Trophoblast cell (in vitro differentiated cells and primary cell): ENCODE measurements around the gene ABCG1.

ENCODE experiments used
- DNase-seq, 2 donors: peaks; one replicate each; pipeline ENCODE4 v3.0.0-alpha.2; 2016
- H2AFZ ChIP-seq: 2 replicates; pipeline ENCODE4 v1.6.1; 2013; ENCODE audit warnings: low read length, moderate library complexity, mild to moderate bottlenecking; ENCODE audit not compliant: insufficient read depth, poor library complexity
- H2AK5ac ChIP-seq: 2 replicates; pipeline ENCODE4 v1.6.1; 2013; ENCODE audit warnings: mild to moderate bottlenecking, low read length
- H2BK120ac ChIP-seq: 2 replicates; pipeline ENCODE4 v1.6.1; 2013; ENCODE audit warnings: low read length, mild to moderate bottlenecking, moderate library complexity; ENCODE audit not compliant: insufficient read depth, poor library complexity
- H2BK12ac ChIP-seq: 2 replicates; pipeline ENCODE4 v1.6.1; 2013; ENCODE audit warnings: mild to moderate bottlenecking, low read length, moderate library complexity
- H2BK5ac ChIP-seq: 2 replicates; pipeline ENCODE4 v1.6.1; 2013; ENCODE audit warnings: low read length, low read depth, moderate library complexity, mild to moderate bottlenecking; ENCODE audit not compliant: poor library complexity
- H3K14ac ChIP-seq: 2 replicates; pipeline ENCODE4 v1.6.1; 2013; ENCODE audit warnings: mild to moderate bottlenecking, low read length
- H3K18ac ChIP-seq: 2 replicates; pipeline ENCODE4 v1.6.1; 2013; ENCODE audit warnings: mild to moderate bottlenecking, low read length
- H3K23ac ChIP-seq: 2 replicates; pipeline ENCODE4 v1.6.1; 2013; ENCODE audit warnings: low read length
- H3K27ac ChIP-seq: 2 replicates; pipeline ENCODE4 v1.5.1; 2013; ENCODE audit warnings: low read depth, mild to moderate bottlenecking, inconsistent platforms, low read length, moderate library complexity
- H3K27me3 ChIP-seq: 2 replicates; pipeline ENCODE4 v1.6.1; 2013; ENCODE audit warnings: inconsistent platforms, mild to moderate bottlenecking, low read length, moderate library complexity; ENCODE audit not compliant: insufficient read depth
- H3K36me3 ChIP-seq, 2 experiments: 1 replicate in 1 of 2; 2 replicates in 1 of 2; pipeline ENCODE4 v1.6.1; 2013; ENCODE audit warnings: low read length in 2 of 2, mild to moderate bottlenecking in 2 of 2, moderate library complexity in 1 of 2; ENCODE audit not compliant: insufficient read depth in 2 of 2, control insufficient read depth in 1 of 2
- H3K4ac ChIP-seq: 2 replicates; pipeline ENCODE4 v1.6.1; 2013; ENCODE audit warnings: low read depth, mild to moderate bottlenecking, low read length, moderate library complexity
- H3K4me1 ChIP-seq, 2 experiments: 1 replicate in 1 of 2; 2 replicates in 1 of 2; pipeline ENCODE4 v1.6.1; 2013; ENCODE audit warnings: low read length in 2 of 2, mild to moderate bottlenecking in 2 of 2, moderate library complexity in 1 of 2; ENCODE audit not compliant: insufficient read depth in 2 of 2, control insufficient read depth in 1 of 2
- H3K4me2 ChIP-seq: 2 replicates; pipeline ENCODE4 v1.6.1; 2013; ENCODE audit warnings: inconsistent platforms, mild to moderate bottlenecking, low read length, moderate library complexity
- H3K4me3 ChIP-seq: 2 replicates; pipeline ENCODE4 v1.5.1; 2013; ENCODE audit warnings: mild to moderate bottlenecking, low read depth, low read length, inconsistent platforms
- H3K79me1 ChIP-seq: one replicate; pipeline ENCODE4 v1.6.1; 2013; ENCODE audit warnings: low read length
- H3K79me2 ChIP-seq: 2 replicates; pipeline ENCODE4 v1.6.1; 2013; ENCODE audit warnings: low read length, mild to moderate bottlenecking; ENCODE audit not compliant: control insufficient read depth, insufficient read depth, poor library complexity
- H3K9ac ChIP-seq: 2 replicates; pipeline ENCODE4 v1.6.1; 2013; ENCODE audit warnings: mild to moderate bottlenecking, low read length
- H3K9me3 ChIP-seq: 2 replicates; pipeline ENCODE4 v1.6.1; 2013; ENCODE audit warnings: low read depth, mild to moderate bottlenecking, control low read depth, inconsistent platforms, low read length; ENCODE audit not compliant: insufficient read depth
- H4K12ac ChIP-seq: 2 replicates; pipeline ENCODE4 v1.6.1; 2013; ENCODE audit warnings: low read depth, mild to moderate bottlenecking, low read length, moderate library complexity
- H4K8ac ChIP-seq: 2 replicates; pipeline ENCODE4 v1.6.1; 2013; ENCODE audit warnings: low read depth, mild to moderate bottlenecking, low read length, moderate library complexity
- H4K91ac ChIP-seq: one replicate; pipeline ENCODE4 v1.6.1; 2013; ENCODE audit warnings: low read depth, mild to moderate bottlenecking, low read length, moderate library complexity
- WGBS: extraction: QIAGEN DNeasy Blood & Tissue Kit; methylation state at CpG from one replicate; pipeline ENCODE4 v1.1.7; 2013; ENCODE audit warnings: missing lambda C conversion rate; ENCODE audit not compliant: insufficient read length, insufficient coverage; ENCODE audit errors: extremely low coverage; 5-methylcytosine and 5-hydroxymethylcytosine counted together

The ABCG1 gene

GRCh38 chr21:42236014-42236413 lies 17.1 kb downstream of the ABCG1 start:
- no peak overlapping the region for H3K23ac ChIP-seq
- WGBS, result no CpG with 5 or more reads among the region's 10 CpGs
- peaks cover 2% of the 10 kb centered on the region for H3K9me3 ChIP-seq
- H4K8ac ChIP-seq, result no peak overlapping the region
- no peak for DNase-seq
- H3K79me2 ChIP-seq, result no peaks in the 10 kb centered on the region
- H3K4me1 ChIP-seq, result peaks cover 16 to 17% of the 10 kb centered on the region in 2 experiments
- H3K14ac ChIP-seq, result no peak overlapping the region
- no peaks in the 10 kb centered on the region for H3K36me3 ChIP-seq
- H3K27me3 ChIP-seq, result no peaks in the 10 kb centered on the region
- no peak overlapping the region for H2BK5ac ChIP-seq
- H3K4me2 ChIP-seq, result no peak overlapping the region
- H4K91ac ChIP-seq, result no peak overlapping the region
- no peak overlapping the region for H2BK120ac ChIP-seq
- no peak overlapping the region for H3K4ac ChIP-seq
- no peak overlapping the region for H3K27ac ChIP-seq
- no peak overlapping the region for H3K9ac ChIP-seq
- no peak overlapping the region for H3K4me3 ChIP-seq
- H2BK12ac ChIP-seq, result no peak overlapping the region
- no peak overlapping the region for H4K12ac ChIP-seq
- no peak overlapping the region for H3K18ac ChIP-seq
- H2AFZ ChIP-seq, result no peak overlapping the region
- H3K79me1 ChIP-seq, result peaks cover 3% of the 10 kb centered on the region
- no peak overlapping the region for H2AK5ac ChIP-seq

GRCh38 chr21:42236693-42237092 lies 17.8 kb downstream of the ABCG1 start:
- no peak overlapping the region for H4K8ac ChIP-seq
- peaks cover 2% of the 10 kb centered on the region for H3K9me3 ChIP-seq
- H3K79me2 ChIP-seq, result no peaks in the 10 kb centered on the region
- no CpG with 5 or more reads among the region's 3 CpGs for WGBS
- H2BK12ac ChIP-seq, result no peak overlapping the region
- H3K36me3 ChIP-seq, result no peaks in the 10 kb centered on the region
- H3K4me2 ChIP-seq, result no peak overlapping the region
- no peak overlapping the region for H3K4ac ChIP-seq
- no peaks in the 10 kb centered on the region for H3K27me3 ChIP-seq
- peaks cover 3% of the 10 kb centered on the region for H3K79me1 ChIP-seq
- no peak overlapping the region for H3K14ac ChIP-seq
- H4K12ac ChIP-seq, result no peak overlapping the region
- no peak overlapping the region for H3K18ac ChIP-seq
- no peak overlapping the region for H4K91ac ChIP-seq
- H3K27ac ChIP-seq, result no peak overlapping the region
- DNase-seq, result no peak
- H2BK5ac ChIP-seq, result no peak overlapping the region
- peaks cover 16 to 17% of the 10 kb centered on the region in 2 experiments for H3K4me1 ChIP-seq
- H3K4me3 ChIP-seq, result no peak overlapping the region
- H3K23ac ChIP-seq, result no peak overlapping the region
- H2AFZ ChIP-seq, result no peak overlapping the region
- no peak overlapping the region for H2AK5ac ChIP-seq
- no peak overlapping the region for H3K9ac ChIP-seq
- no peak overlapping the region for H2BK120ac ChIP-seq

- no peak overlapping the region for H3K27ac ChIP-seq
- H3K4me1 ChIP-seq, result peaks cover 16 to 17% of the 10 kb centered on the region in 2 experiments
- H4K12ac ChIP-seq, result no peak overlapping the region
- H4K91ac ChIP-seq, result no peak overlapping the region
- no peak overlapping the region for H3K14ac ChIP-seq
- no peak overlapping the region for H3K4me2 ChIP-seq
- H3K27me3 ChIP-seq, result no peaks in the 10 kb centered on the region
- H2AFZ ChIP-seq, result no peak overlapping the region
- no peak overlapping the region for H3K9ac ChIP-seq
- DNase-seq, result no peak
- no CpG with 5 or more reads among the region's 5 CpGs for WGBS
- H2BK120ac ChIP-seq, result no peak overlapping the region
- H3K18ac ChIP-seq, result no peak overlapping the region
- H4K8ac ChIP-seq, result no peak overlapping the region
- no peaks in the 10 kb centered on the region for H3K36me3 ChIP-seq
- H3K23ac ChIP-seq, result no peak overlapping the region
- no peak overlapping the region for H3K4ac ChIP-seq
- H2BK5ac ChIP-seq, result no peak overlapping the region
- H2BK12ac ChIP-seq, result no peak overlapping the region
- no peak overlapping the region for H2AK5ac ChIP-seq
- peaks cover 2% of the 10 kb centered on the region for H3K9me3 ChIP-seq
- H3K4me3 ChIP-seq, result no peak overlapping the region
- H3K79me2 ChIP-seq, result no peaks in the 10 kb centered on the region
- peaks cover 3% of the 10 kb centered on the region for H3K79me1 ChIP-seq
Measured at GRCh38 chr21:42237161-42237560, 18.2 kb downstream of the ABCG1 start.

GRCh38 chr21:42237577-42237976 lies 18.6 kb downstream of the ABCG1 start:
- no peaks in the 10 kb centered on the region for H3K27me3 ChIP-seq
- WGBS, result no CpG with 5 or more reads among the region's 3 CpGs

More at GRCh38 chr21:42237577-42237976, 18.6 kb downstream of the ABCG1 start:
- Histone ChIP-seq H3K18ac (no peak overlapping the region), H3K9ac (no peak overlapping the region), H2BK12ac (no peak overlapping the region), H3K79me1 (peaks cover 3% of the 10 kb centered on the region), H3K9me3 (peaks cover 2% of the 10 kb centered on the region), H3K79me2 (no peaks in the 10 kb centered on the region), H3K36me3 (no peaks in the 10 kb centered on the region), H2BK5ac (no peak overlapping the region), H4K91ac (no peak overlapping the region), H2AK5ac (no peak overlapping the region), H3K4ac (no peak overlapping the region), H3K23ac (no peak overlapping the region), H3K4me2 (no peak overlapping the region), H3K4me1 (peaks cover 16 to 17% of the 10 kb centered on the region in 2 experiments), H2AFZ (no peak overlapping the region), H3K27ac (no peak overlapping the region), H3K4me3 (no peak overlapping the region), H4K12ac (no peak overlapping the region), H3K14ac (no peak overlapping the region), H2BK120ac (no peak overlapping the region), H4K8ac (no peak overlapping the region)
- DNase-seq, result no peak
